SIG-M5 (cell line): ENCODE data around the gene SORCS2.

Experiments used
- DNase-seq: peaks from one replicate; lab custom pipeline; 2025; lab: John Stamatoyannopoulos, UW

Gene SORCS2

GRCh38 chr4:7303561-7303960 is 111.2 kb downstream of the SORCS2 start:
- DNase-seq = no peak

- DNase-seq = no peak
Measured at GRCh38 chr4:7304436-7304835, 112.1 kb downstream of the SORCS2 start.

- DNase-seq = no peak
Measured at GRCh38 chr4:7306021-7306965, 114.0 kb downstream of the SORCS2 start.

- no peak for DNase-seq
Measured at GRCh38 chr4:7306986-7307385, 114.6 kb downstream of the SORCS2 start.

GRCh38 chr4:7307394-7308099 is 115.2 kb downstream of the SORCS2 start:
- no peak for DNase-seq

- DNase-seq = no peak
Measured at GRCh38 chr4:7309181-7309580, 116.8 kb downstream of the SORCS2 start.

- no peak for DNase-seq
Measured at GRCh38 chr4:7309636-7310390, 117.5 kb downstream of the SORCS2 start.

GRCh38 chr4:7310451-7310850 is 118.1 kb downstream of the SORCS2 start:
- no peak for DNase-seq

GRCh38 chr4:7311205-7311604 is 118.9 kb downstream of the SORCS2 start:
- DNase-seq = no peak

GRCh38 chr4:7312691-7313090 is 120.4 kb downstream of the SORCS2 start:
- DNase-seq = no peak

GRCh38 chr4:7313347-7313811 is 121.0 kb downstream of the SORCS2 start:
- no peak for DNase-seq

- DNase-seq = no peak
Measured at GRCh38 chr4:7313991-7314390, 121.7 kb downstream of the SORCS2 start.

- no peak for DNase-seq
Measured at GRCh38 chr4:7315286-7315685, 122.9 kb downstream of the SORCS2 start.

GRCh38 chr4:7315935-7316334 is 123.6 kb downstream of the SORCS2 start:
- no peak for DNase-seq

- no peak for DNase-seq
Measured at GRCh38 chr4:7319024-7319423, 126.7 kb downstream of the SORCS2 start.

GRCh38 chr4:7320206-7320797 is 128.0 kb downstream of the SORCS2 start:
- no peak for DNase-seq

GRCh38 chr4:7322166-7322991 is 130.0 kb downstream of the SORCS2 start:
- no peak for DNase-seq

- DNase-seq = no peak
Measured at GRCh38 chr4:7323461-7323871, 131.1 kb downstream of the SORCS2 start.

- no peak for DNase-seq
Measured at GRCh38 chr4:7323872-7324650, 131.7 kb downstream of the SORCS2 start.

GRCh38 chr4:7324651-7325121 is 132.3 kb downstream of the SORCS2 start:
- DNase-seq = no peak
